D721Med (cell line): ENCODE data around the gene CHMP1A.
A peak's percentile ranks its signal among the peaks of the same experiment; 100 is the strongest.

Source experiments
- DNase-seq: peaks from one replicate; pipeline ENCODE4 v3.0.0; 2011; ENCODE audit warnings: low spot score; ENCODE audit not compliant: insufficient read length
- FAIRE-seq: peaks from 2 replicates; lab custom pipeline; 2011; peaks lifted over from hg19 to GRCh38; lab: Jason Lieb, UNC
- TF ChIP-seq, protein P1 (sequence below): IDR thresholded peaks from 2 replicates; pipeline ENCODE4 v1.5.1; 2012; ENCODE audit warnings: mild to moderate bottlenecking, control low read depth; ENCODE audit not compliant: insufficient read depth; ENCODE audit errors: missing control alignments

Gene CHMP1A

DNA sequence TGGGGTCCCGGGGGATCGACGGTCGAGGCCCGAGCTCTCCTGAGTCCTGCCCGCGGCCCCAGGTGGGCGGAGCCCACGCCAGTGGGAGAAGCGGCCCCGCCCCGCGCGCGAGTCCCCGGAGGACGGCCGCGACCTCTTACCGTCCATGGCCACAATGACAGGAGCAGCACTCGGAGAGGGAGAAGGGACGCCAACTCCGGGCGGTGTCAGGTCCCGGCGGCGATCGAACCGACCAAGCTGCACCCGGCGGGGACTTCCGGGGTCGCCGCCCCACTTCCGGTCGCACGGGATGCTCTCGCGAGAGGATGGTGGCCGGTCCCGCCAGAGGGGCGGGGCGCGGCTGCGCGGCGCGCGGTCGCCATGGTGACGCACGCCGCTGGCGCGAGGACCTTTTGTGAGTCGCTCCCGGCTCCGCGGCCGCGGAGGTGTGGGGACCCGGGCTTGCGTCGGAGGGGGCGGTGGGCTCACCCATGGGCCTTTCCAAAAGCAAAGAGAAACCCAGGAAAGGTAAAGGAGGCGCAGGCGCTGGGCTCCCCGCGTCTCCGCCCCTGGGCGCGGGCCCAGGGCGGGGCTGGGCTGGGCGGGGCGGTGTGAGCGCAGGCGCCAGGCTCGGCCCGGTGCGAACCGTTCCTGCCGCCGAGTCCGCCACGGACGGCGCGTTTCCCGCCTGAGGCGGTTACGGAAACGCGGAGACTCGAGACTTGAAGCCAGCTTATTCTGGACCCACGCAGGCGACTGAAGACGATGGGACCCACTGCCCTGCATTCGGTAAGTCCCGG is at the start of gene CHMP1A, which contains the start of gene SPATA33:
Gene CHMP1A (minus strand): TSS at position 267 of the 779 bp plus-strand sequence. CDS start 120 bp downstream, at position 147.
Gene SPATA33 (plus strand): TSS at position 395 of the 779 bp plus-strand sequence. CDS start 76 bp downstream, at position 471.
- no peak for FAIRE-seq
- DNase-seq, result peak; percentile 68
- TF ChIP-seq, protein P1, sequence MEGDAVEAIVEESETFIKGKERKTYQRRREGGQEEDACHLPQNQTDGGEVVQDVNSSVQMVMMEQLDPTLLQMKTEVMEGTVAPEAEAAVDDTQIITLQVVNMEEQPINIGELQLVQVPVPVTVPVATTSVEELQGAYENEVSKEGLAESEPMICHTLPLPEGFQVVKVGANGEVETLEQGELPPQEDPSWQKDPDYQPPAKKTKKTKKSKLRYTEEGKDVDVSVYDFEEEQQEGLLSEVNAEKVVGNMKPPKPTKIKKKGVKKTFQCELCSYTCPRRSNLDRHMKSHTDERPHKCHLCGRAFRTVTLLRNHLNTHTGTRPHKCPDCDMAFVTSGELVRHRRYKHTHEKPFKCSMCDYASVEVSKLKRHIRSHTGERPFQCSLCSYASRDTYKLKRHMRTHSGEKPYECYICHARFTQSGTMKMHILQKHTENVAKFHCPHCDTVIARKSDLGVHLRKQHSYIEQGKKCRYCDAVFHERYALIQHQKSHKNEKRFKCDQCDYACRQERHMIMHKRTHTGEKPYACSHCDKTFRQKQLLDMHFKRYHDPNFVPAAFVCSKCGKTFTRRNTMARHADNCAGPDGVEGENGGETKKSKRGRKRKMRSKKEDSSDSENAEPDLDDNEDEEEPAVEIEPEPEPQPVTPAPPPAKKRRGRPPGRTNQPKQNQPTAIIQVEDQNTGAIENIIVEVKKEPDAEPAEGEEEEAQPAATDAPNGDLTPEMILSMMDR, result no peak

DNA sequence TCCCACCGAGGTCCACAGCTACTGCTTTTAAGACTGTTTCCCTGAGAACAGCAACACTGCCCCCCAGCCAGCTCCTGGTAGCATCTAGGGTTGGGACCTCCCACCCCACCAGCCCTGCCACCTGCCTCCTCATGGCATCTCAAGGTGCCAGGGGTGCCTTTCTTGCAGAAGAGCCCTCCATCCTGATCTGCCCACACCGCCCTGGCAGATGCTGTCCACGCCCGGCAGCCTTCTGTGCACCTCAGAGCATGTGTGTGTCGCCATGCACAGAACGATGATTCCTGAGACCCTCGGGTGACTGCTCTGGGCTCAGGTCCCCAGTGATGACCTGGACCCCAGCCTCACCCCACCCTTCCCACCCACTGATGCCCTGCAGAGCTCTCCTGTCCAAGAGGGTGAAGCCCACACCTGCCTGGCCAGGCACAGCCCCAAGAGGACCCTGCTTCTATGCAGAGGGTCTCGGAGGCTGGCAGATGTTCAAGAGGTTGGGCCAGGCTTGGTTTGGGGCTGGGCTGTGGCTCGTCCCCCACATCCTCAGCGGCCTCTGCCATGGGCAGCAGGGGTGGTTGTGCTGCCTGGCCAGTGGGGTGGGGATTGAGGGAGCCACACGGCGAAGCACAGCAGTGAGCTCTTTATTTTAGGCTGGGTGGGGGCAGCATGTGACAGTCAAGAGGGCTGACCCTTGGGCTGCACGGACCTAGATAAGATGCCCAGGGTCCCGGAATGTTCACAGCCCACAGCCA is 49.2 kb upstream of the CHMP1A start:
- FAIRE-seq (no peak), DNase-seq (no peak)
- TF ChIP-seq, protein P1, result no peak

DNA sequence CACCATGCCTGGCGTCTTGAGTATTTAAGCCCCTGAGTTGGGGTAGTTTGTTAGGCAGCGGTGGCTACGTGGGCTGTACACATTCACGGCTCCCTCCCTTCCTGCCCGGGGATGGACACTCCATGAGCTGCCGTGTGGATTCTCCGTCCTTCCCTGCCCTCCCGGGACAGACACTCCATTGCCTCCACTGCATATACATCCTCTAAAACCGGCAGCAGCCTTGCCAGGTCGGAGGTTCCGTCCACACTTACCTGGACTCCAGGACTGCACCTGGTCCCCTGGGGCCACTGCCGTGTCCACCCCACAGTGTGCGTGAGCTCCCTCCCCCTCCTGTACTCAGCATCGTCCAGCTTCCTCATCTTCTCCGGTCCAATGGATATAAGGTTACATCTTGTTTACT is 47.5 kb upstream of the CHMP1A start:
- TF ChIP-seq, protein P1, result no peak
- no peak for DNase-seq
- no peak for FAIRE-seq

GRCh38 chr16:89704281-89704680 is 46.8 kb upstream of the CHMP1A start:
- FAIRE-seq, result no peak
- DNase-seq, result no peak
- TF ChIP-seq, protein P1, result no peak

DNA sequence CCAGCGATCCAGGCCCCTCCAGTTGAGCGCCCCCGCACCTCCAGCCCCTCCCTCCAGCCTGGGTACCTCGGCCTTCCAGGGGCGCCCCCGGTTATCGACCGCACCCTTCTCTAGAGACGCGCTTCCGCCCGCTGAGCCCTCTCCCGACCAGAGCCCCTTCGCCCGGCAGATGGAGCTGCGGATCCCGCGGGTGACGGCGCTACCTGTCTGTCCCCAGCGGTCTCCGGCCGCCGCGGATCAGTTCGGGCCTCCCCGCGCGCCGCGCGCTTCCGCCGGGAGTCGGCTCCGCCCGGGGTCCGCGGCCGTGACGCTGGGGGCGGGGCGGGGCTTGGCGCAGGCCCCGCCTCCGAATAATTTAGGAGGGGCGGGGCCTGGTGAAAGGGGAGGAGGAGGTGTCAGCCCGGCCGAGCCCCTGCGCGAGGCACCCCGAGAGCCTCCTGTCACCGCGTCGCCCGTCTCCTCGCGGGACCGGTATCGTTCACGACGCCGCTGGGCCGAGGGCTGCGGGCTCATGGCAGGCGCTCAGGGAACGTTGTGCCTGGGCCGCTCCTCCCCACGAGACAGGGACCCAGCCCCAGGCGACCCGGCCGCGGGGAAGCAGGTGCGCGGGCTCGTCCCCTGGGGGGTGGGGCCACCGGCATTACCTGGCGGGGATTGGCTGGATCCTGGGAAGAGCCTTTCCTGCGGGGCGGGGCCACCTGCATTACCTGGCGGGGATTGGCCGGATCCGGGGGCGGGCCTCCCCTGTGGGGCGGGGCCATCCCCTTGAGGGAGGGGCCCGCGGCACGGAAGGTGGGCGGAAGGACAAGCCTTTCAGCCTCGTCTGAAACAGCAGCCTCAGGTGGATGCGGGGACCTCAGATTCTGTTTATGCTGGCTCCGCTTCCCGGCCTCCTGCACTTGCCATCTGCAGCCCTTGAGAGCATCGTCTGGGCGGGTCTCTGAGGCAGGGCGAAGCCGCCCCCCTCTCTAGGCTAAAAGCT is 44.2 kb upstream of the CHMP1A start, which contains the start of gene SPATA2L:
Gene SPATA2L (minus strand): TSS at position 281 of the 982 bp plus-strand sequence. CDS start 473 bp downstream, outside the sequence.
- DNase-seq (peak; percentile 77), FAIRE-seq (no peak)
- TF ChIP-seq, protein P1, result no peak

DNA sequence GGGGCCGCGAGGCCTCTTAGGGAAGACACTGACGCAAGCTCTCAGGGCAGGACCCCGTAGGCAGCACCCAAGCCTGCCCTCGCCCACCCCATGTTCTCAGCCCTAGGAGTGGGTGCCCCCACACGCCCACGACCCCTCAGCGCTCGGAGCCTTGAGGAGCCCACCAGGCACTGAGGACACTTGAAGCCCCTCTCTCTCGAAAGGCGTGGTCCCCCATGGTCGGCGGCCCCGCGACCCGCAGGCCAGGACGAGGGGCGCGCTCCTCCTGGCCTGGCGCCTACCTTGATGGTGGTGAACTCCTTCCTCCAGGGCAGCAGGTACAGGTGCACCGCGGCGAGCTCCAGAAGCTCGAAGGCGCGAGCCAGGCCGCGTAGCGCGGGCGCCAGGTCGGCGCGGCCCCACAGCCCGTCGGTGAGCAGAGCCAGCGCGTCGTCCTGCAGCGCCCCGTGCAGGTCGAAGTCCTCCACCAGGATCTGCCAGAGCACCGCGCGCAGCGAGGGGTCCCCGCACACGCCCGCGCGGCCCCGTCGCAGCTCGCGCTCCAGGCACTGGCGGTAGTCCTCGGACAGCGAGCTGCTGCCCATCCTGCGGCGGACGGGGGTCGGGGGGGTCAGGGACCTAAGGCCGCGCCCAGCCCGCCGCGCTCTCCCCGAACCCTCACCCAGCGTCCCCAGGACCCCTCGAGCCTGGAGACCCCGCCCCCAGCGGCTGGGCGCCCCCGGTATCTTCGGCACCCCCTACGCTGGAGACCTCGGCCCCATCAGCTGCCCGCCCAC is 43.3 kb upstream of the CHMP1A start:
- FAIRE-seq, result no peak

More for the DNA sequence above, 43.3 kb upstream of the CHMP1A start:
- TF ChIP-seq, protein P1, result peak; percentile 23
- DNase-seq, result no peak
